Renal pelvis (tissue), 4 donors: ENCODE results near the gene ACBD4. TPM values are rescaled to one million over a fixed set of nuclear protein-coding genes. Genes with fewer than 3 reads are reported as not detected.

Experiments
- DNase-seq: peaks from one replicate; pipeline ENCODE4 v3.0.0-alpha.2; 2013
- polyA plus RNA-seq, 3 donors: library from polyadenylated mRNA; unstranded; fragments of 120-200 nt; gene quantifications; one replicate each; pipeline ENCODE4 v1.2.1, GENCODE V29; 2013; ENCODE audit not compliant: insufficient read length in 3 of 3

ACBD4 gene
- polyA plus RNA-seq, 3 donors = 11.1 to 19.4 (median 16.4) TPM

- peak; percentile 74 for DNase-seq
Observed at GRCh38 chr17:45132572-45133463, 2.7 kb upstream of the ACBD4 start.

- no peak for DNase-seq
Observed at GRCh38 chr17:45135978-45136791, 698 bp downstream of the ACBD4 start.

GRCh38 chr17:45136846-45137560 is 1.5 kb downstream of the ACBD4 start:
- no peak for DNase-seq

GRCh38 chr17:45137561-45138305 is 2.2 kb downstream of the ACBD4 start:
- no peak for DNase-seq

GRCh38 chr17:45138911-45139532 is 3.5 kb downstream of the ACBD4 start:
- no peak for DNase-seq

GRCh38 chr17:45139533-45139920 is 4.0 kb downstream of the ACBD4 start:
- no peak for DNase-seq

GRCh38 chr17:45143094-45143670 is 7.7 kb downstream of the ACBD4 start:
- DNase-seq = no peak

- DNase-seq = peak; percentile 79
Observed at GRCh38 chr17:45143767-45144198, 8.3 kb downstream of the ACBD4 start.

- peak; percentile 55 for DNase-seq
Observed at GRCh38 chr17:45144199-45145034, 8.9 kb downstream of the ACBD4 start.

- no peak for DNase-seq
Observed at GRCh38 chr17:45145035-45145389, 9.5 kb downstream of the ACBD4 start.

- DNase-seq = no peak
Observed at GRCh38 chr17:45146166-45146565, 10.7 kb downstream of the ACBD4 start.

- DNase-seq = no peak
Observed at GRCh38 chr17:45146592-45146889, 11.1 kb downstream of the ACBD4 start.

GRCh38 chr17:45146890-45147580 is 11.5 kb downstream of the ACBD4 start:
- DNase-seq = peak; percentile 86

- peak; percentile 94 for DNase-seq
Observed at GRCh38 chr17:45147581-45148182, 12.2 kb downstream of the ACBD4 start.

- peak; percentile 100 for DNase-seq
Observed at GRCh38 chr17:45148183-45149036, 12.9 kb downstream of the ACBD4 start, which contains the start of gene HEXIM1. TSS of gene HEXIM1 (plus strand) at chr17:45148475. CDS start at chr17:45149191, 716 bp downstream.

GRCh38 chr17:45149037-45149668 is 13.7 kb downstream of the ACBD4 start:
- DNase-seq = peak; percentile 92
